Astrocyte of the cerebellum (primary cell): ENCODE measurements around the gene CLCNKA.
A peak's percentile ranks its signal among the peaks of the same experiment; 100 is the strongest.
"Not testable (repeated sequence)": the region's sequence is repeated elsewhere in the genome, so short reads cannot be mapped to it uniquely, and the experiment has no call there.

Experiments
- DNase-seq: peaks from one replicate; pipeline ENCODE4 v3.0.0-alpha.2; 2011; ENCODE audit warnings: low read depth
- H3K4me3 ChIP-seq: 2 replicates; pipeline ENCODE4 v1.5.1; 2011; ENCODE audit warnings: mild to moderate bottlenecking, low read depth, low read length, moderate library complexity
- in situ Hi-C: cut with HindIII; loops from 2 replicates; pipeline ENCODE4 v1.10.0; 2017; ENCODE audit warnings: low sequenced_read_pairs
- TF ChIP-seq, protein P1 (sequence below): IDR thresholded peaks from 2 replicates; pipeline ENCODE4 v1.5.1; 2012; ENCODE audit warnings: low read length, low read depth, moderate library complexity, mild to moderate bottlenecking; ENCODE audit errors: missing control alignments

The CLCNKA gene

DNA sequence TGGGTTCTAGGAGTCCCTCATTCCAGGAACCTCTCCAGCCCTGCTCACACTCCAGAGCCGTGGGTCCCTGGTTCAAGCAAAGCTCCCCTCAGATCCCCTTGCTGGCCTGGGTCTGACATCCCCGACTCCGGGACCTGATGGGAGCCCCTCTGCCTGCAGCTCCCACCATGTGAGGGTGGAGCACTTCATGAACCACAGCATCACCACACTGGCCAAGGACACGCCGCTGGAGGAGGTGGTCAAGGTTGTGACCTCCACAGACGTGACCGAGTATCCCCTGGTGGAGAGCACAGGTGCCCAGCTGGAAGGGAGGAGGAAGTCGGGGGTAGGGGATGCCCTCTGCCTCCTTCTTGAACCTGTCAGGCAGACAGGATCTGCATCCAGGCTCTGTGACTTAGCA lies 9.7 kb downstream of the CLCNKA start:
- TF ChIP-seq, protein P1, sequence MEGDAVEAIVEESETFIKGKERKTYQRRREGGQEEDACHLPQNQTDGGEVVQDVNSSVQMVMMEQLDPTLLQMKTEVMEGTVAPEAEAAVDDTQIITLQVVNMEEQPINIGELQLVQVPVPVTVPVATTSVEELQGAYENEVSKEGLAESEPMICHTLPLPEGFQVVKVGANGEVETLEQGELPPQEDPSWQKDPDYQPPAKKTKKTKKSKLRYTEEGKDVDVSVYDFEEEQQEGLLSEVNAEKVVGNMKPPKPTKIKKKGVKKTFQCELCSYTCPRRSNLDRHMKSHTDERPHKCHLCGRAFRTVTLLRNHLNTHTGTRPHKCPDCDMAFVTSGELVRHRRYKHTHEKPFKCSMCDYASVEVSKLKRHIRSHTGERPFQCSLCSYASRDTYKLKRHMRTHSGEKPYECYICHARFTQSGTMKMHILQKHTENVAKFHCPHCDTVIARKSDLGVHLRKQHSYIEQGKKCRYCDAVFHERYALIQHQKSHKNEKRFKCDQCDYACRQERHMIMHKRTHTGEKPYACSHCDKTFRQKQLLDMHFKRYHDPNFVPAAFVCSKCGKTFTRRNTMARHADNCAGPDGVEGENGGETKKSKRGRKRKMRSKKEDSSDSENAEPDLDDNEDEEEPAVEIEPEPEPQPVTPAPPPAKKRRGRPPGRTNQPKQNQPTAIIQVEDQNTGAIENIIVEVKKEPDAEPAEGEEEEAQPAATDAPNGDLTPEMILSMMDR = no peak
- in situ Hi-C loops = no loop called here
- no peak overlapping the region for H3K4me3 ChIP-seq
- no peak for DNase-seq

DNA sequence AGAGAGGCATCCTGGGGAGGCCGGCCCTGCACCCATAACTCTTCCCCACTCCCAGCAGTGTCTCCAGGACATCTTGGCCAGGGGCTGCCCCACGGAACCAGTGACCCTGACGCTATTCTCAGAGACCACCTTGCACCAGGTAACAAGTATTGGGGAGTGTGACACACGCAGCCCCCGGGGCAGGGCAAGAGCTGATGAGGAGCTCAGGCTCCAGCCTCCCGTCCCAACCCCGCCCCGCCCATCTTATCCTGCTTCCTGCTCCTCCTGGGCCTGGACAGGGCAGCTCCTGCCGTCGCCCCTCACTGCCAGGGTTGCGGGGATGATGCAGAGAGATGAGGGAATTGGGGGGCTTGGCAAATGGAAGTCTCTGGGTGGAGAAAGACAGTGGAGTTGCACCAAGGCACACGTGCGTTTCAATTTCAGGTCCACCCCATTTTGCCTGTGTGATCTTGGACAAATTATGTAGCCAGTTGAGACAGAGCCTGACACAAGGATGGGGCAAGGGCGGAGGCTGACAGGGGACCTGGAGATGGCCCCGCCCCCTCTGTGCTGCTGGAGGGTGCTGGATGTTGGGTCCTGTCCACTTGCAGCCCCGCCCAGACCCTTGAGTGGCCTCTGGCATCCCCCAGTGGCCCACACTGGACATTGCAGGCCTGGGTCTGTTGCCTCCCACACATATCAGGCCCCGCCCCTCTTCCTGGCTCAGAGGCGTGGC lies 10.7 kb downstream of the CLCNKA start:
- TF ChIP-seq, protein P1 = peak; percentile 98
- in situ Hi-C loops = no loop called here
- H3K4me3 ChIP-seq = no peak overlapping the region
- DNase-seq = peak; percentile 65

DNA sequence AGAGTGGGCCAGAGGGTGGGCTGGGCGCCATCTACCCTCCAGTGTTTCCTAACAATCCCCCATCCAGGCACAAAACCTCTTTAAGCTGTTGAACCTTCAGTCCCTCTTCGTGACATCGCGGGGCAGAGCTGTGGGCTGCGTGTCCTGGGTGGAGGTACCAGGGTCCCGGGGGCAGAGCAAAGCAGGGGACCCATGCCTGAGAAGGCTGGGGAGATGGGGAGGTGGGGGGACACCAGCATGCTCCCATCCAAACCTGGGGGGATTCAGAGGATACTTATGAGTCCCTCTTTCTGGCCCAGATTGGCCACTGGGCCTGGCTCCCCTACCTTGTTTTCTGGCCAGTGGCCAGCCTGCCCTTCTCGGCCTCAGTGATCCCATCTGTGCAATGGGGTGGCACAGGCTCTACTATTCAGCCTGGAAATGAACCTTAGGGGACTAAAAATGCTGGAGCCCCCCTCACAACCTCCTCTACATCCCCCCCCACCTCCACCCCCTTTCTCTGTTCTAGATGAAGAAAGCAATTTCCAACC lies 11.3 kb downstream of the CLCNKA start:
- in situ Hi-C loops, DNase-seq, H3K4me3 ChIP-seq: not testable (repeated sequence)

DNA sequence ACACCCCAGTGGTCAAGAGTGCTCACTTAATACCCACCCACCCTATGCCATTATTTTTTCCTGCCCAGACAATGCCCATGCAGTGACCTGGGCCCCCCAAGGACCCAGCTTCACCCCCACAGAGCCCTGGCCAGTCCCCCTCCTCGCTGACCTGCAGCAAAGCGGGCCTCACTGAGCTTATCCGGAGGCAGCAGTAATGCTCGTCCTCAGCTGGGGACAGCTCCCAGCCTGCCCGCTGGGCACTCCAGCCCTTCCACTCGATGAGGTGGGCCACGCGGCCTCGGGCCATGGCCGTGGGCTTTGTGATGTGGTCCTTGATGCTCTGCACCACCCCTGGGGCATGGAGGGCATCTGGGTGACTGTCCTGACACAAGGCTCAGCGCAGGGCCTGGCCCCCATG lies 14.6 kb downstream of the CLCNKA start:
- DNase-seq, in situ Hi-C loops, H3K4me3 ChIP-seq: not testable (repeated sequence)

DNA sequence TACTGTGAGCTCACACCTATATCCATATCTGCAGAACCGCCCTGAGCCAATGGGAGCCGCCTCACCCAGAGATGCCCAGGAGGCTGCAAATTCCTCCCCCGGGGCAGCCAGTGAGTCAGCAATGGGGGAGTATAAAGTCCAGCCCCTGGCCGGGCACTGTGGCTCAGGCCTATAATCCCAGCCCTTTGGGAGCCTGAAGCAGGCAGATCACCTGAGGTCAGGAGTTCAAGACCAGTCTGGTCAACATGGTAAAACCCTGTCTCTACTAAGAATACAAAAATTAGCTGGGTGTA lies 16.7 kb downstream of the CLCNKA start:
- in situ Hi-C loops = no loop called here
- no peak overlapping the region for H3K4me3 ChIP-seq
- DNase-seq = no peak
- TF ChIP-seq, protein P1 = no peak

DNA sequence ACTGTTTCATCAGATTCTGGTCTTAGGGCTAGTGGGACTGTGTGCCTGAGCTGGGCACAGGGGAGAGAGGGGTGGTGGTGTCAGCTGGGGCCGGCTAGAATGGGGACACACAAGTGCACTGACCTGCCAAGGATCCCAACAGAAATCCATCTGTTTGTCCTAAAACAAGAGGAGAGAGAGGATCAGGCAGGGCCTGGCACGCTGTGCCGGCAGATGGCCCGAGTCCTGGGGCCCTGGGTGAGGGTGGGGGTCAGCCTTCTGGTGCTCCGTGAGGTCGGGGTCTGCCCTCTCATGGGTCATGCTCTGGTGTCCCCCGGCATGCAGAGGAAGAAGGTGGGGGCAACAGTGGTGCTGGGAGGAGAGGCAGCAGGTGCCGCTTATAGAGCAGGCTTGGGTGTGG lies 18.0 kb downstream of the CLCNKA start:
- DNase-seq, H3K4me3 ChIP-seq, in situ Hi-C loops: not testable (repeated sequence)

DNA sequence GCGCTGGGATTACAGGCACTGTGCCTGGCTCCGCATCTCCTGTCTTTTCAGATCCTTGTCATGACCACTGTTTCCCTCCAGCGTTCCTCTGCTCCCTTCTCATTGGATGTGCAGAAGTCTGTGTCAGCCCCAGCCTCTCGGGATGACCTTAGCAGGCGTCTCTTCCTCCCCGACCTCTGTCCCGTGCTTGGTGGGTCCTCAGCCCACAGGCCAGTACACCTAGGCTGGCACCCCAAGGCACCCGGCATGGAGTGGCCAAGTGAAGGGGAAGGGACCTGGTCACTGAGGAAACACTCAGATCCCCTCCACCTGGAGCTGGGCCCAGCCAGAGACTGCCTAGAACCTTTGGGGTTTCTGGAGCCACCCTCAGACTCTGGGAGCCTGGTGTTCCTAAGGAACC lies 19.4 kb downstream of the CLCNKA start:
- DNase-seq = no peak
- TF ChIP-seq, protein P1 = no peak
- H3K4me3 ChIP-seq = no peak overlapping the region
- in situ Hi-C loops = no loop called here

DNA sequence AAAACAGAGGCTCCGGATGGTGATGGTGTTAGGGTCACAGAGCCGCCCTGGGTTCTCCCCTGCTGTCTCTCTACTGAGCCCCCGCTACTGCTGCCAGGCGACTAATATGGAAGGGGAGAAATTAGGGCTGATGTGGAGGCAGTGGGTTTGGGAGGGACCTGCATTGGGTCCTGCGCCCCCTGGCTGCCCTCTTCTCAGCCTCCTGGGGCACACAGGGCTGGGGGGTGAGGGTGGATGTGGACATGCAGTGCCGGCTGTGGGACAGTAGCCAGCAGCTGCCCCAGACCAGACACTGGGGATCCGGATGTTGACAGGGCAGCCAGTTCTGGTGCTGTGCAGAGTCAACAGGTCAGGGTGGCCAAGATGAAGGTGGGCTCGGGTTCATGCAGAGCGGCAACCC lies 20.3 kb downstream of the CLCNKA start:
- TF ChIP-seq, protein P1 = no peak
- no peak overlapping the region for H3K4me3 ChIP-seq
- no peak for DNase-seq
- in situ Hi-C loops = no loop called here

DNA sequence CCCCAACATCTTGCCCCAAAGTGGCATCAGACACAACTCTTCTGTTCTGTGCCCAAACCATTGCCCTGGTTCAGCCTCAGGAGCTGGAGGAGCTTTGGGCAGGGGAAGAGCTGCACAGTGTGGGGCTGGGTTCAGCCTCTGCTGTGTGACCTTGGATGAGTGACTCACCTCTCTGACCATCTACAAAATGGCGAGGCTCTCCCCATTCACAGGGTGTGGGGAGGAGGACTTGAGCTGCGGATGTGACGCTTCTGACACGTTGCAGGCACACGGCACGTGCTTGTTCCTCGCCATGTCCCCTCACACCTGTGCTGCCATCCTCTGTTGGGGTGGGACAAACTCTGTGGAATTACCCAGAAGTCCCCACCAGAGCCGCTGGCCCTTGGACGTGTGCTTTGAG lies 20.8 kb downstream of the CLCNKA start:
- DNase-seq, in situ Hi-C loops, H3K4me3 ChIP-seq: not testable (repeated sequence)
